Prostate gland (tissue), 2 donors: ENCODE data around the gene KANK2.

Experiments
- POLR2A ChIP-seq: fragments of 450-650 bp; IDR thresholded peaks from one replicate; pipeline ENCODE4 v1.6.1; 2016; ENCODE audit warnings: antibody characterized with exemption, mild to moderate bottlenecking
- TF ChIP-seq, protein P1 (sequence below), 4 experiments: fragments of 200-600 bp in 2 of 4; fragments of 450-650 bp in 2 of 4; sonication (generic) in 2 of 4; IDR thresholded peaks; 1 replicate in 3 of 4; 2 replicates in 1 of 4; pipeline ENCODE4 v1.5.1; 2016 to 2019; ENCODE audit warnings: antibody characterized with exemption in 4 of 4, mild to moderate bottlenecking in 2 of 4, moderate library complexity in 2 of 4

DNA sequence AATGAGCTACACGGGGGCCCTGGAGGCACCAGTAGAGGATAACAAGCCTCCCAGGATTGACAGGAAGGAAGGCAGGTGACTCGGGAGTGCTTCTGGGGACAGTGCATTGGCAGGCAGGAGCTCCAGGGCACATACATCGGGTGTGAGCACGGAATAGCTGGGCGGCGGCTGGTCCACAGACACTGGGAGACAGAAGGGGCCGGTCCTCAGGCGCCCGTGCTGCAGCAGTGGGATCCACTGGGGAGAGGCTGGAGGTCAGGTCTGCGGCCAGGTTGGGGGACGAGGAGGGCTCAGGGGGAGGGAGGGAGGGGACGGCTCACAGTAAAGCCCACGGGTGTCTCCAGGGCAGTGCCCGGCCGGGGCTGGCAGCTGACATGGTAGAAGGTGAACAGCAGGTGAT, 40.0 kb upstream of the KANK2 start:
- TF ChIP-seq, protein P1, sequence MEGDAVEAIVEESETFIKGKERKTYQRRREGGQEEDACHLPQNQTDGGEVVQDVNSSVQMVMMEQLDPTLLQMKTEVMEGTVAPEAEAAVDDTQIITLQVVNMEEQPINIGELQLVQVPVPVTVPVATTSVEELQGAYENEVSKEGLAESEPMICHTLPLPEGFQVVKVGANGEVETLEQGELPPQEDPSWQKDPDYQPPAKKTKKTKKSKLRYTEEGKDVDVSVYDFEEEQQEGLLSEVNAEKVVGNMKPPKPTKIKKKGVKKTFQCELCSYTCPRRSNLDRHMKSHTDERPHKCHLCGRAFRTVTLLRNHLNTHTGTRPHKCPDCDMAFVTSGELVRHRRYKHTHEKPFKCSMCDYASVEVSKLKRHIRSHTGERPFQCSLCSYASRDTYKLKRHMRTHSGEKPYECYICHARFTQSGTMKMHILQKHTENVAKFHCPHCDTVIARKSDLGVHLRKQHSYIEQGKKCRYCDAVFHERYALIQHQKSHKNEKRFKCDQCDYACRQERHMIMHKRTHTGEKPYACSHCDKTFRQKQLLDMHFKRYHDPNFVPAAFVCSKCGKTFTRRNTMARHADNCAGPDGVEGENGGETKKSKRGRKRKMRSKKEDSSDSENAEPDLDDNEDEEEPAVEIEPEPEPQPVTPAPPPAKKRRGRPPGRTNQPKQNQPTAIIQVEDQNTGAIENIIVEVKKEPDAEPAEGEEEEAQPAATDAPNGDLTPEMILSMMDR (IDR thresholded peaks at IDR 0.05), result no peak
- TF ChIP-seq POLR2A, result no peak
